H9 (cell line): ENCODE data around the gene ELMOD1. TPM values are rescaled to one million over a fixed set of nuclear protein-coding genes. Genes with fewer than 3 reads are reported as not detected.

Experiments
- DNase-seq: peaks from one replicate; pipeline ENCODE4 v3.0.0-alpha.2; 2017
- H2AFZ ChIP-seq: one replicate; pipeline ENCODE4 v1.6.1; 2013; ENCODE audit warnings: mild to moderate bottlenecking, low read length, control low read depth, moderate library complexity
- H2AK5ac ChIP-seq: 2 replicates; pipeline ENCODE4 v1.6.1; 2013; ENCODE audit warnings: low read length, control low read depth, mixed read lengths; ENCODE audit not compliant: insufficient read length
- H2BK120ac ChIP-seq: one replicate; pipeline ENCODE4 v1.6.1; 2013; ENCODE audit warnings: low read depth, mild to moderate bottlenecking, low read length, control low read depth, inconsistent platforms; ENCODE audit not compliant: poor library complexity, severe bottlenecking
- H2BK12ac ChIP-seq: 2 replicates; pipeline ENCODE4 v1.6.1; 2013; ENCODE audit warnings: low read length, control low read depth, mixed read lengths, low read depth; ENCODE audit not compliant: insufficient read length
- H2BK15ac ChIP-seq: 2 replicates; pipeline ENCODE4 v1.6.1; 2013; ENCODE audit warnings: low read depth, low read length, control low read depth
- H2BK20ac ChIP-seq: one replicate; pipeline ENCODE4 v1.6.1; 2013; ENCODE audit warnings: low read depth, mild to moderate bottlenecking, low read length, control low read depth, inconsistent platforms; ENCODE audit not compliant: poor library complexity, severe bottlenecking
- H2BK5ac ChIP-seq: 2 replicates; pipeline ENCODE4 v1.6.1; 2013; ENCODE audit warnings: low read length, control low read depth, mixed read lengths; ENCODE audit not compliant: insufficient read length
- H3K14ac ChIP-seq: 2 replicates; pipeline ENCODE4 v1.6.1; 2013; ENCODE audit warnings: low read length, control low read depth; ENCODE audit not compliant: insufficient read depth
- H3K18ac ChIP-seq: 2 replicates; pipeline ENCODE4 v1.6.1; 2013; ENCODE audit warnings: low read depth, mild to moderate bottlenecking, mixed read lengths, low read length, control low read depth; ENCODE audit not compliant: insufficient read length
- H3K23ac ChIP-seq: 2 replicates; pipeline ENCODE4 v1.6.1; 2013; ENCODE audit warnings: low read length, control low read depth, mixed read lengths, low read depth; ENCODE audit not compliant: insufficient read length
- H3K23me2 ChIP-seq: 2 replicates; pipeline ENCODE4 v1.6.1; 2013; ENCODE audit warnings: low read depth, mild to moderate bottlenecking, mixed read lengths, low read length, control low read depth; ENCODE audit not compliant: insufficient read length, poor library complexity, severe bottlenecking
- H3K27ac ChIP-seq: 2 replicates; pipeline ENCODE4 v1.5.1; 2013; ENCODE audit warnings: low read length, control low read depth, mixed read lengths, low read depth; ENCODE audit not compliant: insufficient read length
- H3K27me3 ChIP-seq: 2 replicates; pipeline ENCODE4 v1.6.1; 2013; ENCODE audit warnings: low read length, control low read depth, inconsistent platforms; ENCODE audit not compliant: insufficient read depth
- H3K4ac ChIP-seq: 2 replicates; pipeline ENCODE4 v1.6.1; 2013; ENCODE audit warnings: low read depth, mild to moderate bottlenecking, control low read depth, inconsistent platforms, low read length, moderate library complexity
- H3K4me1 ChIP-seq: 2 replicates; pipeline ENCODE4 v1.6.1; 2013; ENCODE audit warnings: low read length, control low read depth, inconsistent platforms; ENCODE audit not compliant: insufficient read depth
- H3K4me2 ChIP-seq: 2 replicates; pipeline ENCODE4 v1.6.1; 2013; ENCODE audit warnings: low read length, control low read depth, mixed read lengths; ENCODE audit not compliant: insufficient read length, insufficient read depth
- H3K56ac ChIP-seq: 2 replicates; pipeline ENCODE4 v1.6.1; 2013; ENCODE audit warnings: low read depth, mild to moderate bottlenecking, mixed read lengths, low read length, control low read depth; ENCODE audit not compliant: insufficient read length
- H3K79me1 ChIP-seq: 2 replicates; pipeline ENCODE4 v1.6.1; 2013; ENCODE audit warnings: low read depth, mild to moderate bottlenecking, moderate library complexity, low read length, control low read depth, inconsistent platforms; ENCODE audit not compliant: insufficient read depth, poor library complexity, severe bottlenecking
- H3K79me2 ChIP-seq: 2 replicates; pipeline ENCODE4 v1.6.1; 2013; ENCODE audit warnings: low read length, control low read depth, inconsistent platforms; ENCODE audit not compliant: insufficient read depth
- H3K9ac ChIP-seq: 2 replicates; pipeline ENCODE4 v1.6.1; 2013; ENCODE audit warnings: low read length, control low read depth, mixed read lengths; ENCODE audit not compliant: insufficient read length; ENCODE audit errors: extremely low read depth
- H3K9me3 ChIP-seq: one replicate; pipeline ENCODE4 v1.6.1; 2013; ENCODE audit warnings: low read depth, low read length, inconsistent platforms; ENCODE audit not compliant: control insufficient read depth
- H3T11ph ChIP-seq: one replicate; pipeline ENCODE4 v1.6.1; 2013; ENCODE audit warnings: mild to moderate bottlenecking, low read length, control low read depth, inconsistent platforms
- H4K20me1 ChIP-seq: one replicate; pipeline ENCODE4 v1.6.1; 2013; ENCODE audit not compliant: control insufficient read depth, insufficient read length, insufficient read depth
- H4K5ac ChIP-seq: 2 replicates; pipeline ENCODE4 v1.6.1; 2013; ENCODE audit warnings: low read depth, mild to moderate bottlenecking, mixed read lengths, low read length, control low read depth; ENCODE audit not compliant: insufficient read length
- H4K8ac ChIP-seq: replicated peaks from 2 replicates; pipeline ENCODE4 v1.6.1; 2013; ENCODE audit warnings: low read length, control low read depth, mixed read lengths, low read depth; ENCODE audit not compliant: insufficient read length
- H4K91ac ChIP-seq: 2 replicates; pipeline ENCODE4 v1.6.1; 2013; ENCODE audit warnings: low read depth, mild to moderate bottlenecking, moderate library complexity, mixed read lengths, low read length, control low read depth; ENCODE audit not compliant: insufficient read length
- H3K27ac Mint-ChIP-seq, 3 experiments: 2 replicates in 2 of 3; 3 replicates in 1 of 3; pipeline ENCODE4 v1.8.0; 2020 to 2021; ENCODE audit warnings: mixed read lengths in 3 of 3, mild to moderate bottlenecking in 1 of 3, moderate library complexity in 1 of 3
- H3K27me3 Mint-ChIP-seq: 2 replicates; pipeline ENCODE4 v1.8.0; 2021; ENCODE audit warnings: low read depth, mild to moderate bottlenecking, moderate library complexity, mixed read lengths
- H3K36me3 Mint-ChIP-seq, 3 experiments: 2 replicates in 2 of 3; 3 replicates in 1 of 3; pipeline ENCODE4 v1.8.0; 2020 to 2021; ENCODE audit warnings: low read depth in 3 of 3, mixed read lengths in 3 of 3; ENCODE audit not compliant: insufficient read depth in 1 of 3
- H3K4me1 Mint-ChIP-seq, 2 experiments: 2 replicates each; pipeline ENCODE4 v1.8.0; 2020; ENCODE audit warnings: mixed read lengths in 2 of 2
- H3K4me3 Mint-ChIP-seq, 2 experiments: 2 replicates in 1 of 2; 3 replicates in 1 of 2; pipeline ENCODE4 v1.8.0; 2020 to 2021; ENCODE audit warnings: mild to moderate bottlenecking in 2 of 2, mixed read lengths in 2 of 2, moderate library complexity in 1 of 2
- H3K9me3 Mint-ChIP-seq, 2 experiments: 2 replicates in 1 of 2; 3 replicates in 1 of 2; pipeline ENCODE4 v1.8.0; 2020; ENCODE audit warnings: mild to moderate bottlenecking in 2 of 2, mixed read lengths in 2 of 2, moderate library complexity in 1 of 2
- CTCF ChIP-seq: fragments of 200-600 bp; sonication (generic); conservative IDR thresholded peaks from 3 replicates; pipeline ENCODE4 v1.8.0; 2021; ENCODE audit warnings: antibody characterized with exemption, mild to moderate bottlenecking
- WGBS: extraction: QIAGEN DNeasy Blood & Tissue Kit; methylation state at CpG from one replicate; pipeline ENCODE4 v1.1.7; 2013; ENCODE audit warnings: missing lambda C conversion rate, low lambda C conversion rate, mixed read lengths; ENCODE audit not compliant: insufficient read length; ENCODE audit errors: extremely low coverage; 5-methylcytosine and 5-hydroxymethylcytosine counted together
- total RNA-seq: library from RNA; stranded (reverse); gene quantifications from 2 replicates; pipeline ENCODE4 v1.2.1, GENCODE V29; 2021

ELMOD1 gene
- total RNA-seq, 1 experiment from 2014 or later, result 0.61 TPM

- Histone ChIP-seq H2BK12ac (no peak overlapping the region), H3K4me1 (no peaks in the 10 kb centered on the region; the same call in 1 of the 2 replicates), H4K5ac (no peak overlapping the region), H2AK5ac (no peak overlapping the region), H3K79me2 (no peaks in the 10 kb centered on the region), H3T11ph (no peak overlapping the region), H4K8ac (no peak overlapping the region), H2BK120ac (no peak overlapping the region), H3K27ac (no peak overlapping the region), H3K79me1 (no peaks in the 10 kb centered on the region), H3K23ac (no peak overlapping the region), H3K23me2 (no peaks in the 10 kb centered on the region), H2BK15ac (no peak overlapping the region), H3K9me3 (no peaks in the 10 kb centered on the region), H2BK5ac (no peak overlapping the region), H4K91ac (no peak overlapping the region), H2AFZ (no peak overlapping the region), H3K14ac (no peak overlapping the region), H3K27me3 (no peaks in the 10 kb centered on the region), H3K18ac (no peak overlapping the region), H4K20me1 (no peaks in the 10 kb centered on the region), H3K56ac (no peak overlapping the region), H3K4ac (no peak overlapping the region), H2BK20ac (peak overlapping the region; percentile 75), H3K9ac (no peak overlapping the region), H3K4me2 (no peak overlapping the region)
- Mint-ChIP-seq H3K9me3 (no peaks in the 10 kb centered on the region), H3K27me3 (no peaks in the 10 kb centered on the region), H3K4me3 (no peak overlapping the region), H3K27ac (peak overlapping the region in 1 of 3 experiments; percentile 72; a peak in 3 of 7 replicates), H3K36me3 (no peaks in the 10 kb centered on the region), H3K4me1 (peaks cover 41 to 49% of the 10 kb centered on the region in 2 experiments)
- no CpG with 5 or more reads among the region's 1 CpG for WGBS
- no peak for DNase-seq
- TF ChIP-seq CTCF, result no peak
Observed at GRCh38 chr11:107653076-107653475, 62.1 kb downstream of the ELMOD1 start.
